MM.1S (cell line): ENCODE results near the gene SCPEP1.
A peak's percentile ranks its signal among the peaks of the same experiment; 100 is the strongest.
"Not testable (repeated sequence)": the region's sequence is repeated elsewhere in the genome, so short reads cannot be mapped to it uniquely, and the experiment has no call there.

Experiments used
- DNase-seq: peaks from one replicate; pipeline ENCODE4 v3.0.0-alpha.2; 2015
- H2AFZ ChIP-seq: fragments of 300-600 bp; sonication (generic); 2 replicates; pipeline ENCODE4 v1.6.0; 2016; ENCODE audit warnings: antibody characterized with exemption, low read length
- H3F3A ChIP-seq: fragments of 300-600 bp; sonication (generic); 2 replicates; pipeline ENCODE4 v1.6.1; 2016; ENCODE audit warnings: mild to moderate bottlenecking, antibody characterized with exemption, low read length, moderate library complexity, mixed read lengths; ENCODE audit not compliant: insufficient read depth
- H3K27ac ChIP-seq: fragments of 300-600 bp; sonication (generic); 2 replicates; pipeline ENCODE4 v1.5.1; 2016; ENCODE audit warnings: mild to moderate bottlenecking, low read length
- H3K27me3 ChIP-seq: fragments of 300-600 bp; sonication (generic); replicated peaks from 2 replicates; pipeline ENCODE4 v1.6.0; 2016; ENCODE audit warnings: low read length; ENCODE audit not compliant: insufficient read depth
- H3K36me3 ChIP-seq: fragments of 300-600 bp; sonication (generic); replicated peaks from 2 replicates; pipeline ENCODE4 v1.6.1; 2016; ENCODE audit warnings: mild to moderate bottlenecking, low read length, mixed read lengths; ENCODE audit not compliant: insufficient read depth
- H3K4me1 ChIP-seq: fragments of 300-600 bp; sonication (generic); 2 replicates; pipeline ENCODE4 v1.6.1; 2016; ENCODE audit warnings: low read length, mixed read lengths
- H3K4me2 ChIP-seq: fragments of 300-600 bp; sonication (generic); 2 replicates; pipeline ENCODE4 v1.6.0; 2016; ENCODE audit warnings: low read depth, low read length
- H3K4me3 ChIP-seq: fragments of 300-600 bp; sonication (generic); 2 replicates; pipeline ENCODE4 v1.5.1; 2016; ENCODE audit warnings: low read length, mixed read lengths
- H3K79me2 ChIP-seq: fragments of 300-600 bp; sonication (generic); 2 replicates; pipeline ENCODE4 v1.6.1; 2016; ENCODE audit warnings: mixed run types, low read length, mixed read lengths
- H3K9ac ChIP-seq: fragments of 300-600 bp; sonication (generic); 2 replicates; pipeline ENCODE4 v1.6.1; 2016; ENCODE audit warnings: low read length, mixed read lengths
- H3K9me2 ChIP-seq: fragments of 300-600 bp; sonication (generic); replicated peaks from 2 replicates; pipeline ENCODE4 v1.6.1; 2016; ENCODE audit warnings: mild to moderate bottlenecking, low read length, mixed read lengths; ENCODE audit not compliant: insufficient read depth
- H3K9me3 ChIP-seq: fragments of 300-600 bp; sonication (generic); replicated peaks from 2 replicates; pipeline ENCODE4 v1.6.1; 2016; ENCODE audit warnings: mild to moderate bottlenecking, low read length, mixed read lengths; ENCODE audit not compliant: insufficient read depth
- H4K20me1 ChIP-seq: fragments of 300-600 bp; sonication (generic); 2 replicates; pipeline ENCODE4 v1.6.1; 2016; ENCODE audit warnings: mild to moderate bottlenecking, low read length, moderate library complexity, mixed read lengths; ENCODE audit not compliant: insufficient read depth
- CTCF ChIP-seq: fragments of 300-600 bp; sonication (generic); IDR thresholded peaks from 2 replicates; pipeline ENCODE4 v1.5.1; 2016; ENCODE audit warnings: antibody characterized with exemption, low read length, mixed read lengths
- EZH2 ChIP-seq: fragments of 300-600 bp; sonication (generic); optimal IDR thresholded peaks from 2 replicates; pipeline ENCODE3; 2017; ENCODE audit warnings: low read depth, mild to moderate bottlenecking, antibody characterized with exemption, low read length, mixed read lengths
- EZH2phosphoT487 ChIP-seq: fragments of 300-600 bp; sonication (generic); IDR thresholded peaks from 2 replicates; pipeline ENCODE4 v1.6.1; 2018; ENCODE audit warnings: antibody characterized with exemption, low read length

Gene SCPEP1

GRCh38 chr17:56949595-56949994 is 28.3 kb upstream of the SCPEP1 start:
- TF ChIP-seq EZH2phosphoT487 (no peak), EZH2 (no peak), CTCF (no peak)
- no peaks in the 10 kb centered on the region for H4K20me1 ChIP-seq
- no peak for DNase-seq
- H3K9ac ChIP-seq: no peak overlapping the region
- peaks cover 21% of the 10 kb centered on the region for H3K79me2 ChIP-seq
- no peaks in the 10 kb centered on the region for H3K27me3 ChIP-seq
- H2AFZ ChIP-seq: no peak overlapping the region
- no peaks in the 10 kb centered on the region for H3K4me1 ChIP-seq
- peaks cover 3% of the 10 kb centered on the region; the same call in 1 of the 2 replicates for H3K36me3 ChIP-seq
- no peaks in the 10 kb centered on the region for H3K9me2 ChIP-seq
- no peak overlapping the region for H3K27ac ChIP-seq
- H3K9me3 ChIP-seq: no peaks in the 10 kb centered on the region
- no peak overlapping the region for H3K4me3 ChIP-seq
- no peak overlapping the region for H3K4me2 ChIP-seq
- H3F3A ChIP-seq: no peaks in the 10 kb centered on the region

GRCh38 chr17:56956992-56957391 is 20.9 kb upstream of the SCPEP1 start:
- H3K79me2 ChIP-seq: peaks cover 76% of the 10 kb centered on the region
- H3K9me3 ChIP-seq: no peaks in the 10 kb centered on the region
- H4K20me1 ChIP-seq: no peaks in the 10 kb centered on the region
- 0 out of 2 replicates have a peak, but pooled peaks cover 6% of the 10 kb centered on the region for H3K4me1 ChIP-seq
- H3K36me3 ChIP-seq: no peaks in the 10 kb centered on the region
- no peaks in the 10 kb centered on the region for H3K27me3 ChIP-seq
- no peak for TF ChIP-seq EZH2phosphoT487
- no peak for TF ChIP-seq CTCF
- TF ChIP-seq EZH2: no peak
- no peak overlapping the region for H2AFZ ChIP-seq
- no peak overlapping the region for H3K4me2 ChIP-seq
- no peak overlapping the region for H3K4me3 ChIP-seq
- DNase-seq: no peak
- H3K9me2 ChIP-seq: no peaks in the 10 kb centered on the region
- H3K27ac ChIP-seq: no peak overlapping the region
- H3K9ac ChIP-seq: no peak overlapping the region
- no peaks in the 10 kb centered on the region for H3F3A ChIP-seq

- 0 out of 2 replicates have a peak, but pooled peaks cover 6% of the 10 kb centered on the region for H3K4me1 ChIP-seq
- H3K9me3 ChIP-seq: no peaks in the 10 kb centered on the region
- H4K20me1 ChIP-seq: no peaks in the 10 kb centered on the region
- H3K27me3 ChIP-seq: no peaks in the 10 kb centered on the region
- TF ChIP-seq EZH2phosphoT487 (no peak), CTCF (peak; percentile 98), EZH2 (no peak)
- no peaks in the 10 kb centered on the region for H3F3A ChIP-seq
- no peaks in the 10 kb centered on the region for H3K36me3 ChIP-seq
- H2AFZ ChIP-seq: peak within 1 kb of the TSS; percentile 92
- H3K4me2 ChIP-seq: peak within 1 kb of the TSS; percentile 43
- no peaks in the 10 kb centered on the region for H3K9me2 ChIP-seq
- DNase-seq: peak; percentile 92
- H3K4me3 ChIP-seq: peak within 1 kb of the TSS; percentile 97
- H3K79me2 ChIP-seq: peaks cover 44% of the 10 kb centered on the region
- peak within 1 kb of the TSS; percentile 85 for H3K27ac ChIP-seq
- H3K9ac ChIP-seq: peak within 1 kb of the TSS; percentile 97
These were observed 17.1 kb upstream of the SCPEP1 start, which contains the start of gene COIL for GRCh38 chr17:56960596-56961538. Gene COIL (minus strand): TSS chr17:56961050. CDS start chr17:56961019, 31 bp downstream.

GRCh38 chr17:56965241-56965640 is 12.7 kb upstream of the SCPEP1 start:
- not testable (repeated sequence) for H3K36me3 ChIP-seq, H3K4me2 ChIP-seq, H3K9ac ChIP-seq, H3K79me2 ChIP-seq, H2AFZ ChIP-seq, DNase-seq, H3K9me3 ChIP-seq, H3K4me3 ChIP-seq, H3K9me2 ChIP-seq, H3K4me1 ChIP-seq, H3F3A ChIP-seq, H3K27me3 ChIP-seq, H3K27ac ChIP-seq, H4K20me1 ChIP-seq

- not testable (repeated sequence) for H3K27ac ChIP-seq, H3K27me3 ChIP-seq, H3F3A ChIP-seq, H3K4me2 ChIP-seq, H3K9me3 ChIP-seq, DNase-seq, H3K9me2 ChIP-seq, H3K4me3 ChIP-seq, H2AFZ ChIP-seq, H3K36me3 ChIP-seq, H4K20me1 ChIP-seq, H3K9ac ChIP-seq, H3K79me2 ChIP-seq, H3K4me1 ChIP-seq
These were observed 12.2 kb upstream of the SCPEP1 start for GRCh38 chr17:56965681-56966080.
